ENCODE data around the gene C1QA. TPM values are rescaled to one million over a fixed set of nuclear protein-coding genes. Genes with fewer than 3 reads are reported as not detected.

The C1QA gene
- total and polyA plus RNA-seq, 2 of the 13 experiments (the other 11 are each of a cell fraction or from before 2014, with no cell fraction given) = not detected

GRCh38 chr1:22611530-22611947 lies 24.9 kb upstream of the C1QA start (continued):
- TF ChIP-seq, protein P1, sequence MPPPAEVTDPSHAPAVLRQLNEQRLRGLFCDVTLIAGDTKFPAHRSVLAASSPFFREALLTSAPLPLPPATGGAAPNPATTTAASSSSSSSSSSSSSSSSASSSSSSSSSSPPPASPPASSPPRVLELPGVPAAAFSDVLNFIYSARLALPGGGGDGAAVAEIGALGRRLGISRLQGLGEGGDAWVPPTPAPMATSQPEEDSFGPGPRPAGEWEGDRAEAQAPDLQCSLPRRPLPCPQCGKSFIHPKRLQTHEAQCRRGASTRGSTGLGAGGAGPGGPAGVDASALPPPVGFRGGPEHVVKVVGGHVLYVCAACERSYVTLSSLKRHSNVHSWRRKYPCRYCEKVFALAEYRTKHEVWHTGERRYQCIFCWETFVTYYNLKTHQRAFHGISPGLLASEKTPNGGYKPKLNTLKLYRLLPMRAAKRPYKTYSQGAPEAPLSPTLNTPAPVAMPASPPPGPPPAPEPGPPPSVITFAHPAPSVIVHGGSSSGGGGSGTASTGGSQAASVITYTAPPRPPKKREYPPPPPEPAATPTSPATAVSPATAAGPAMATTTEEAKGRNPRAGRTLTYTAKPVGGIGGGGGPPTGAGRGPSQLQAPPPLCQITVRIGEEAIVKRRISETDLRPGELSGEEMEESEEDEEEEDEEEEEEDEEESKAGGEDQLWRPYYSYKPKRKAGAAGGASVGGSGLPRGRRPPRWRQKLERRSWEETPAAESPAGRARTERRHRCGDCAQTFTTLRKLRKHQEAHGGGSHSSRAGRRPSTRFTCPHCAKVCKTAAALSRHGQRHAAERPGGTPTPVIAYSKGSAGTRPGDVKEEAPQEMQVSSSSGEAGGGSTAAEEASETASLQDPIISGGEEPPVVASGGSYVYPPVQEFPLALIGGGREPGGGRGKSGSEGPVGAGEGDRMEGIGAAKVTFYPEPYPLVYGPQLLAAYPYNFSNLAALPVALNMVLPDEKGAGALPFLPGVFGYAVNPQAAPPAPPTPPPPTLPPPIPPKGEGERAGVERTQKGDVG (CRISPR knock-in tag; IDR thresholded peaks at IDR 0.05; ENCODE audit: borderline replicate concordance) = no peak
- no peak for TF ChIP-seq RORA (CRISPR knock-in tag; IDR thresholded peaks at IDR 0.05)
- no peak for TF ChIP-seq PCBP2 (optimal IDR thresholded peaks at IDR 0.05; ENCODE audit: low read depth, low read length, poor library complexity, severe bottlenecking)
- no peak for TF ChIP-seq HMG20A (CRISPR knock-in tag; IDR thresholded peaks at IDR 0.05; ENCODE audit: borderline replicate concordance)
- TF ChIP-seq NFKB2 (CRISPR knock-in tag; IDR thresholded peaks at IDR 0.05; ENCODE audit: borderline replicate concordance) = peak; percentile 68; the same call in 1 of the 2 replicates
- no peak for TF ChIP-seq BRCA1 (CRISPR knock-in tag; IDR thresholded peaks at IDR 0.05)
- TF ChIP-seq PRDM10 (CRISPR knock-in tag; IDR thresholded peaks at IDR 0.05; ENCODE audit: low read depth) = no peak
- no peak for TF ChIP-seq TBP (CRISPR knock-in tag; IDR thresholded peaks at IDR 0.05)
- TF ChIP-seq CENPX (CRISPR knock-in tag; IDR thresholded peaks at IDR 0.05) = no peak
- TF ChIP-seq ZBTB20 (CRISPR knock-in tag; IDR thresholded peaks at IDR 0.05; ENCODE audit: borderline replicate concordance, low read depth) = peak; percentile 39; the same call in 1 of the 2 replicates
- no peak for TF ChIP-seq ZNF549 (CRISPR knock-in tag; IDR thresholded peaks at IDR 0.05)
- TF ChIP-seq TBX3 (IDR thresholded peaks at IDR 0.05; ENCODE audit: borderline replicate concordance) = no peak
- no peak for TF ChIP-seq SAFB2 (CRISPR knock-in tag; IDR thresholded peaks at IDR 0.05; ENCODE audit: borderline replicate concordance, low read depth)
- TF ChIP-seq ZBTB26 (CRISPR knock-in tag; IDR thresholded peaks at IDR 0.05; ENCODE audit: borderline replicate concordance) = peak; percentile 70; the same call in 1 of the 2 replicates
- no peak for TF ChIP-seq ZFP90 (CRISPR knock-in tag; IDR thresholded peaks at IDR 0.05; ENCODE audit: borderline replicate concordance)
- TF ChIP-seq ZSCAN31 (CRISPR knock-in tag; IDR thresholded peaks at IDR 0.05; ENCODE audit: low read depth) = no peak
- TF ChIP-seq ZNF496 (CRISPR knock-in tag; IDR thresholded peaks at IDR 0.05; ENCODE audit: insufficient replicate concordance) = no peak
- no peak for TF ChIP-seq MXI1 (IDR thresholded peaks at IDR 0.05; ENCODE audit: borderline replicate concordance, low read depth, low read length)
- TF ChIP-seq DMTF1 (CRISPR knock-in tag; IDR thresholded peaks at IDR 0.05) = no peak
- 0 out of 2 replicates have a peak, but pooled peaks have one; percentile 59 for TF ChIP-seq MTF1 (CRISPR knock-in tag; IDR thresholded peaks at IDR 0.05)

Measured in HepG2 (cell line).